SK-N-SH (cell line): ENCODE results near the gene NDUFB4.

ENCODE experiments used
- CTCF ChIP-seq: fragments of 200-600 bp; sonication (generic); IDR thresholded peaks from 2 replicates; pipeline ENCODE4 v1.6.1; 2017; ENCODE audit warnings: antibody characterized with exemption, mild to moderate bottlenecking, moderate library complexity
- EP300 ChIP-seq, 2 experiments: IDR thresholded peaks; 2 replicates each; pipeline versions ENCODE4 v1.4.0 to v1.6.1; 2012; ENCODE audit warnings: borderline replicate concordance in 1 of 2, low read depth in 1 of 2, low read length in 1 of 2
- EZH2phosphoT487 ChIP-seq: fragments of 200-600 bp; sonication (generic); IDR thresholded peaks from 2 replicates; pipeline ENCODE4 v1.6.1; 2017; ENCODE audit warnings: low read depth, mixed run types, mild to moderate bottlenecking, antibody characterized with exemption, moderate library complexity, borderline replicate concordance
- FOSL2 ChIP-seq: IDR thresholded peaks from 2 replicates; pipeline ENCODE4 v1.4.0; 2012; ENCODE audit warnings: low read depth, mild to moderate bottlenecking, moderate library complexity, borderline replicate concordance
- POLR2AphosphoS5 ChIP-seq: IDR thresholded peaks from 2 replicates; pipeline ENCODE4 v1.6.1; 2012; ENCODE audit warnings: low read depth, low read length
- RFX5 ChIP-seq: IDR thresholded peaks from 2 replicates; pipeline ENCODE4 v1.6.1; 2012; ENCODE audit warnings: mild to moderate bottlenecking, improper control_type of control experiment, low read length
- RXRA ChIP-seq: IDR thresholded peaks from 2 replicates; pipeline ENCODE4 v1.4.0; 2012; ENCODE audit warnings: low read depth, mild to moderate bottlenecking, borderline replicate concordance
- TAF1 ChIP-seq: IDR thresholded peaks from 2 replicates; pipeline ENCODE4 v1.6.1; 2012; ENCODE audit warnings: low read depth, mild to moderate bottlenecking, low read length, moderate library complexity, borderline replicate concordance
- TF ChIP-seq, protein P1 (sequence below): IDR thresholded peaks from 2 replicates; pipeline ENCODE4 v1.4.0; 2012; ENCODE audit warnings: low read depth, borderline replicate concordance

GRCh38 chr3:120604382-120604781 is 8.2 kb downstream of the NDUFB4 start:
- TF ChIP-seq POLR2AphosphoS5 (no peak), TAF1 (no peak), RFX5 (no peak), CTCF (no peak), EZH2phosphoT487 (no peak), FOSL2 (no peak), EP300 (IDR thresholded peaks at IDR 0.05; ENCODE audit: borderline replicate concordance in 1 of 2, low read depth in 1 of 2, low read length in 1 of 2) (no peak), RXRA (no peak)
- TF ChIP-seq, protein P1, sequence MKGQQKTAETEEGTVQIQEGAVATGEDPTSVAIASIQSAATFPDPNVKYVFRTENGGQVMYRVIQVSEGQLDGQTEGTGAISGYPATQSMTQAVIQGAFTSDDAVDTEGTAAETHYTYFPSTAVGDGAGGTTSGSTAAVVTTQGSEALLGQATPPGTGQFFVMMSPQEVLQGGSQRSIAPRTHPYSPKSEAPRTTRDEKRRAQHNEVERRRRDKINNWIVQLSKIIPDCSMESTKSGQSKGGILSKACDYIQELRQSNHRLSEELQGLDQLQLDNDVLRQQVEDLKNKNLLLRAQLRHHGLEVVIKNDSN, result no peak
